Measurements from ENCODE around the gene NLRP7.

GRCh38 chr19:54995561-54995960, 48.2 kb upstream of the NLRP7 start:
- TF ChIP-seq CTCF (IDR thresholded peaks at IDR 0.05) (no peak), POLR2A (IDR thresholded peaks at IDR 0.05) (no peak)

All from esophagus squamous epithelium (tissue), 4 donors.